HG02678 (cell line): ENCODE measurements around the gene PARVA.

Experiments
- ATAC-seq: cut with Tn5 transposase; IDR thresholded peaks from one replicate; pipeline ENCODE4 v1.9.1; 2021; ENCODE audit warnings: mild to moderate bottlenecking, moderate library complexity; ENCODE audit not compliant: unreplicated experiment

The PARVA gene

DNA sequence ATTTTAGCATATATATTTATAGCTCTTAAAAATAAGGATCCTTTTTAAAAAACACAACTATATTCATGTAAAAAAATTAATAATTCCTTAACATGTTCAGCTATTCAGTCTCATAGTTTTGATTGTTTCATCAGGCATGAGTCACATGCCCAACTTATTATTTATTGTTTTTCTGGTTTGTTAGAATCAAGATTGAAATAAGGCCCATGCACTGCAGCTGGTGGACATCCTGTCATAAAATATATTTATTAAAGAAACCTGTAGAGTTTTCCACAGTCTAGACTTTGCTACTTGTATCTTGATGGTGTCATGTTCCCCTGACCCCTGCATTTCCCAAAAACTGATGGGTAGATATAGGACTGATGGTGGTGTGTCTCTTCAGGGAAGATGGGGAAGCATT is 77.4 kb downstream of the PARVA start:
- ATAC-seq, result no peak

DNA sequence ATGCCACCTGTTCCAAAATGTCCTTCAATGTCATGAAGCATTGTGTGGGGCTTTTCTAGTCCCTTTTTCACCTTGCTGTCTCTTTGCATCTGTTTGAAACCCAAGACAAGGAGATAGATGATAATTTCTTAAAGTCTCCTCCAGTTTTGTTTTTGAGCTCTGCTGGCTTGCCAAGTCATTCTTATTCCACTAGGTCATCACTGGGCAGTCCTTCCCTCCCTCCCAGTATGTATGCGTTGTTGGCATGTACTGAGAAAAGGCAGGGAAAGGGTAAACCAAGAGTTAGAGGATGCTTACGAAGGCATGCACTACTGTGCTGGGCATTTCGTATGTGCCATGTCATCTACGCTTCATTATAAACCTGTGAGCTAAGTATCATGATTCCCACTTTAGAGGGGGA is 78.6 kb downstream of the PARVA start:
- no peak for ATAC-seq

DNA sequence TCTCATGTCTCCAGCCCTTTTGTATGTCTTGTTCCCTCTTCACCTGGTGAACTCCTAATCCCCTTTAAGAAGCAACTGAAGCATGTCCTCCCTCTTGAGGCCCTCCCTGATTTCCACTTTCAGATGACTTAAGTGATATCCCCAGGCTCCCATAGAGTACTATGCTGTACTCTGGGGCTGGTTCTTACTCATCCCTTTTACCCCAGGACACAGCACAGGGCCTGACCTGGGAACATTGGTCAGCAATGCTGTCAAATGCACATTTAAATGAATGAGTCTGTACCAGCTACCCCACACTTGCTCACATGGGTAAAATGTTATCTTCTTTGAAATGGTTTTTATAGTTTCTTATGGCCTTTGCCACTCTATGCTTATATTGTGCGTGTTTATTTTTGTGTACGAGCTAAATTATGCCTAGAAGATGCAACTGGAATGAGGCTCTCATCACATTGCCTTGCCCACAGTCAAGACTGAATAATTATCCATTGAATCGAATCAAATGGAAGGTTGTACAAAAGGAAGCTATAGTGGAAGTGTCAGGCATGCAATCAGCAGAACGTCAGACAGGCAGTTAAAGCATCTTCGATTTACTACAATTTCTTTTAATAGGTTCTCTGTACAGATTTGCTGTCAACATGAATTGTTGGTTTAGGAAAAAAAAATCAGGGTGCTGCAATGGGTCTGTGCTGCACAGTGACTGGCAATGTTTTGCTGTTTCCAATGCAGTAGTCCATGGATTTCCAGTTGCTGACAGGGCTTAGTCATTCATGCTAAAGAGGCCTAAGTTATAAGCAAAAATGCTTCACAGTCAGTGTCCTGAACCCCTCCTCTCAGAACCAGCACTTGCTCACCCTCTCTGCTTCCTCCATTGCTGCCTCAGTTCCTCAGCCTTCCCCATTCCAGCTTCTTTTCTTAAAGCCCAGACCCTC is 79.5 kb downstream of the PARVA start:
- no peak for ATAC-seq

DNA sequence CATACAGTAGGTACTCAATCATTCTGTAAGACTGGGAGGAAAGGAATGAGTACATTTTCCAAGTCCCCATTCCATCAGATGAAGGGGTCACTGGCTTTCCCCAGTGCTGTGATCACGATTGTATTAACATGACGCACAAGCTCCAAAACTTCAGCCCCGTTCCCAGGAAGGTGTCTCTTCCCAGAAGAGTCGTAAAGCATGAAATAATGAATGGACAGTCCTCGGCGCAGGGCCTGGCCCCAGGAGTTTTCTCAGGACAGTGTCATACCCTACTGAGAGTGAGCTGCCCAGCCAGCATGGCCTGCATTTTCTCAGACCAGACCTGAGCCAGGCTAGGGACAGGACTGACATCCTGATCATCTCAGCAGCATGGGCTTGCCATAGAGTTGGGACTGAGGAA is 80.7 kb downstream of the PARVA start:
- no peak for ATAC-seq

DNA sequence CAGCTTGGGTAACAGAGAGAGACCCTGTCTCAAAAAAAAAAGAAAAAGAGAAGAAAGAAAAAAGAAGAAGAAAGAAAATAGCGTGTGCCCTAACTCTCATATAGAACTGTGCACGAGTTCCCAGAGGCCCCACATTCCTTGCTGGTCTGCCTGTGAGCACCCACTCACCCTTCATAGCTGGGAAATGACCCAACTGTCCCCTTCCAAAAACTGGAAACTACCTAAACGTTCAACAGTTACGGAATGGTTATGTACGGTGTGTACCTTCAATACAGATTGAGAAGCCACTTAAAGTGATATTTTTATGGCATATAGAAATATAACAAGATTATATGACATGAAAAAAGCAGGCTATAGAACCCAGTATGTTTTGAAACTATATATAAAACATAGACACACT is 82.0 kb downstream of the PARVA start:
- no peak for ATAC-seq

DNA sequence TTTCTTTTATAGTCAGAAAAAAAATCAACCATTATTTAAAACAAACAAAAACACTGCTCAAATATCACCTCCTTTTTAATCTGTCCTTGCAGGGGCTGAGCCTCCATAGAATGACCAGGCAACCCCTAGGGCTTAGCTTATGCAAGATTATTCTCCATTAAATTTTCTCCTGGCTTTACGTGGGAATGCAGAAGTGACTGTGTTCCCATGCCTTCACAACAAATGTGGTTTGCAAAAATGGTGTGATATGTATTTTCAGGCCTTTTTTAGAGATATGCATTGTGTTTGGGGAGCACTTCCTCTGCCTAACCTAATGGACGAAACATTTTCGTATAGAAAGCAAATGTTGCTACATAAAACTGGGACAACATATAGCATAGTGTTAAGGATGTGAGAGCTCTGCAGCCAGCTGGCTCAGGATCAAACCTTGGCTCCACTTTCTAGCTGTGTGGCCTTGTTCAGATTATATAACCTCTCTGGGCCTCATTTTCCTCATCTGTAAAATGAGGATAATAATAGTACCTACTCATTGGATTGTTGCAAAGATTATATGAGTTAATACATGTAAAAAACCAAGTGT is 82.6 kb downstream of the PARVA start:
- no peak for ATAC-seq

DNA sequence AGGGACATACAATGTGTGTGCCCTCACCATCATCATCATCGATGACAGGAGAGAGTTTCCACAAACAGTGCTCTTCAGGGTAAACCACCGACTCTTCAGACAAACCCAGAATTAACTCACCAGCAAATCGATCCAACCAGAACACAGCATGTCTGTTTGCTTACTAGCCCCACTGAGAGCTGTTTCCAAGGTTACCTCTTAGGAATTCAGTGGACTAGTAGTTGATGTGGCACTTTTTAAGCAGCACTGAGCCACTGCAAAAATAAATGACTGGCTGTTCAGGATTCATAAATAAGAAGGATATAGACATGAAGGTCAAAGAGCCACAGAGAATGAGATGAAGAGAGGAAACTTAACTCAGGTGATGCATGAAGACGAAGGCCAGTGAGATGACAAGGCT is 83.1 kb downstream of the PARVA start:
- ATAC-seq, result no peak

DNA sequence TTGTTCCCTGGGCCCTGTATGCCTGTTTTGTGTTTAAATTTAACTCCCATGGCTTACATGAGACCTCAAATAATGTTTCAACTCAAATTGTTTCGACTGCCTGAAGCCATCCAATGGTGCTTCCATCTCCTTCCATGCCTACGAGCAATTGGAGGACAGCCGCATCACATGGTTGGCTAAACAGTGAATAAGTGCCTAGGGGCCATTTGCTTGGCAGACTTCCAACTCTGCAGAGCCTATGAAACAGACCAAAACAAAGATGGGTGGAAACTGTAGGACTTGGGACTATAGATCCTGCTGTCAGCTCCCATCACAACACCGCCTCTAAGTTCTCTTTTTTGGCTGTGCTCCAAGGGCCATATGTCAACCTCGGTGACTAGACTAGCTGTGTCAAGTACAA is 84.1 kb downstream of the PARVA start:
- no peak for ATAC-seq

DNA sequence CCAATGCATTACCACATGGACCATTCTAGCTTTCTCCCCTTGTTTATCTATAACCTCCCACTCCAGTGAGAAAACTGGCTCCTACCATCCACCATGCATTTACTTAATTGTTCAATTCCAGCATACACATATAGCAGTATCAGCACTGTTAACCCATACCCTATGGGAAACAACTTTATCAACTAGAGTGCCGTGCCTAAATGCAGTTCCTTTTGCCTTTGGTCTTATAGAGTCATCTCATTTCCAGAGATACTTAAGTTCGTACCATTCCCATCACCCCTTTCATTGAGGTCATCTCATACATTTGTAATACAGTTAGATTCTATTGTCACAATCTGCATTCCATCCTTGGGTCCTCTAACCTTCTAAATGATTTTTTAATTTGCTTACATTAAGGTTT is 86.9 kb downstream of the PARVA start:
- ATAC-seq, result no peak

DNA sequence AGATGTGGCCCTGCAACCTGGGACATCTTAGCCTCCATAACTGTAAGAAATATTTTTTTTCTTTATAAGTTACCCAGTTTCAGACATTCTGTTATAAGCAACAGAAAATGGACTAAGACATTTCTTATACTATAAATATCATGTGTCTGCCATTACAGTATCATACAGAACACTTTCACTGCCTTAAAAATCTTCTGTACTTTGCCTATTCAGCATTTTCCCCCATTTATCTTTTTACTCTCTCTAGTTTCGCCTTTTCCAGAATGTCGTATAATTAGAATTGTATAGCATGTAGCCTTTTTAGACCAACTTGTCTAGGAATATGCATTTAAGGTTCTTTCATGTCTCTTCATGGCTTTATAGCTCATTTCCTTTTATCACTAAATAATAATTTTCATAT is 88.0 kb downstream of the PARVA start:
- ATAC-seq, result no peak

DNA sequence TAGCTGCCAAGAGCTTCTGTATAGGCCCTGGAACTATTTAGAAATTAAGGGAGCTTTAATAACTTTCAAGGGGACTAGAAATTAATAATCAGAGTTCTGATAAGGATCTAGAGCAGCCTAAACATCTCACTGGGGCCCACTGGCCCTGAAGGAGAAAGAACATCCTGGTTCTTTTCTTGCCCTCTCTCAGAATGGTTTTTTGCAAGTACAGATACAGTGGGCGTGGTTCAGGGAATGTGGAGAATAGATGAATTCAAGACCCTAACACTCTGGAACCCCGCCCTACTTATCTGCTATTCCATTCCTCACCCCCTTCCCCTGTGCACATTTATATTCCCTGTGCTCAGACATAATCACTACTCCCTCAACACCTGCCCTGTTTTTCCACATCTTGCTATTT is 90.2 kb downstream of the PARVA start:
- ATAC-seq, result no peak

DNA sequence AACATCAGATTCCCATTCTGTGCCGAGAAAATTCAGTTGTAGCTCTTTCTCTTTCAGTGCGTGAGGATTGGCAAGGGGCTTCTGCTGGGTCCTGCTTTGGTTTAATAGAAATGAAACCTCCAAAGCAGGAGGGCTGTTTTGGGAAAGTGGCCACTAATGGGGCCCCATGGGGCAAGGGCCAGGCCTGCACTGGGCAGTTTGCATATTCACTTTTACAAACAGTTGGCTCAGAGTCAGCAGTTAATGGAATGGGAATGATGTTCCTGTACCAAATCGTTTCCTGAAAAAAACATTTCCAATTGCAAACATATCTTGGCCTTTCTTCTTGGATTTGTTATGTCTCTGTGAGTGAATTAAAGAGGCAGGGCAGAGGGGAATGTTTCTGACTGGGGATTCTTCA is 92.1 kb downstream of the PARVA start:
- ATAC-seq, result no peak

DNA sequence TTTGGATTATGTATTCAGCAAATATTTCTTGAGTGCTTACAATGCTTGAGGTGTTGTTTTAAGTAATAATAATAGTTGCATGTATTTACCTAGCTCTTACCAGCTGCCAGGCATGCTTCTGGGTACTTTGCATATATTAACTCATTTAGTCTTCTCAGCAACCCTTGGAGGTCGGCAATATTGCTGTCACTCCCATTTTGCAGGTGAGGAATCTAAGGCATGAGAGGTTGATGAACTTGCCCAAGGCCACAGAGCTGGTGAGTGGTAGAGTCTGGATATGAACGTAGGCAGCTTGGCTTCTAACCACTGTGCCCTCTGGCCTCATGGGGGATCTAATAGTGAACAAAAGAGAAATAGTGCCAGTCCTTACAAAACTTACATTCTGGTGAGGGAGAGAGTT is 92.9 kb downstream of the PARVA start:
- no peak for ATAC-seq

DNA sequence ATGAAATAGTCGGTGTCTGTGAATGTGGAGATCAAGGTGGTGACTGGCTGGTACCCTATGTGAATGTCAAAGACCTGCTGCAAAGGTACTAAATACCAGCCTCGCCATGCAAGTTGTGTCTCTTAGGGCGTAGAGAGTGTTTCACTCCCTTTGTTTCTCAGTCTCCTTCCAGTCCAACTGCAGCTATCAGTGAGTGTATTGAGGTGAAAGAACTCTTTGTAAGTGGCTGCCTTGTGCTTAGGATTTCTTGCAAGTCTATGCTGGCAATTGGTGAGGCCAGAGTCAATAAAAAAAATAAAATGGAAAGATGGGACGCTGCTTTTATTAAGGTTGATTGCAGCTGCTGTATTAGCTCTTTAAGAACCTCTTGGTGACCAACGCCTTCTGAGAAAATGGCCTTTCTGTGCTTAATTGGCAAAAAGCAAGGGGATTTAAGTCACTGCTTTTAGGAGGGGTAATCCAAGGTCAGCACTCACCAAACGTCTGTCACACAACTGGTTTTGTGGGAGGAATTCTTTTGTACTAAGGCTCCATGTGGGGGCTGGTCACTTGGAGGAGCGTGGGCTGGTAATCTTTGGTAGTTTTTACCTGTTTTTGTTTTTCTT is 95.1 kb downstream of the PARVA start:
- ATAC-seq, result no peak

DNA sequence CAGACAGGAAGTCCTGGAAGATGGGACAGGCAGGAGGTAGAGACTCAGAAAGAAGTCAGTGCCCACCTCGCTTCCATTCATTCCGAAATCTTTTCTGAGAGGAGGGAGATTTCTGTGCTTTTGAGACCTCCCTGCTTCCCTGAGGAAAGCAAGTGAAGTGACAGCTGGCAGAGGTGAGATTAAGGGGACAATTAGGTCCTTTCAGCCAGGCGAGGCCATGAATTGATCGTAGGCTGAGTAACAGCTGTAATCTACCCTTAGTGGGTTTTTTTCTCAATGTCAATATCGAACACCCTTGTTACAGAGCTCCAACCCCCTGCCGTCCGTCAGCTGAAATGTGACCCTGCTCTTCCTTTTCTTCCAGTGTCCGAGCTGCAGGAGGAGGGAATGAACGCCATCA is 96.0 kb downstream of the PARVA start:
- no peak for ATAC-seq

DNA sequence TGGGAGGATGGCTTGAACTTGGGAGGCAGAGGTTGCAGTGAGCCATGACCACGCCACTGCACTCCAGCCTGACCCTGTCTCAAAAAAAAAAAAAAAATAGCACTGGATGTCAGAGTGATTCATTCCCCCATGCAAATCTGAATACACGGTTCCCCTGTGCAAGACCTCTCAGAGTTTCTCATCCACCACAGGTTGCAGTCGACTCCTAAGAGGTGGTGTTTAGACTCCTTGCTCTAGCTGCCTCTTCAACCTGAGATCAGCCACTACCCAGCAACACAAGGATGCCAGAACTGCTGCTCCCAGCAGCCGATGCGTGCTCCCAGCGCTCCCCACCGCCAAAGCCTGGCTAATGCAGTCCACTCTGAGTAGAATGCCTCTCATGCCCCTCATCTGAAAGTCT is 97.5 kb downstream of the PARVA start:
- ATAC-seq, result no peak

DNA sequence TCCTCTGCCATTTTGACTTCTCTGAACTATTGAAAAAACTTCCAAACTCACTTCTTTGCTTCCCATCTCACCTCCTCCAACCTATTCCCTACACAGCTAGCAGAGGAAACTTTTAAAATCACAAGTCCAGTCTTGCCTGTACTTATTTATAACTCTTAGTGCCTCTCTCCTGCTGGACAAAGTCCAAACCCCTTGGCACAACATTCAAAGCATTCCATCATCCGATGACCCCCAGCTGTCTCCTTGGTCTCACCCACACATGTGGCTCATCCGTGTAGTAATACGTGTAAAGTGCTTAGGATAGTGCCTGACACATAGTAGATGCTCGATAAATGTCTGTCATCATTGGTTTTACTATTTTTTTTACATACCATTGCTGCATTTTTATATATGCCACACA is 101.4 kb downstream of the PARVA start:
- ATAC-seq, result no peak

DNA sequence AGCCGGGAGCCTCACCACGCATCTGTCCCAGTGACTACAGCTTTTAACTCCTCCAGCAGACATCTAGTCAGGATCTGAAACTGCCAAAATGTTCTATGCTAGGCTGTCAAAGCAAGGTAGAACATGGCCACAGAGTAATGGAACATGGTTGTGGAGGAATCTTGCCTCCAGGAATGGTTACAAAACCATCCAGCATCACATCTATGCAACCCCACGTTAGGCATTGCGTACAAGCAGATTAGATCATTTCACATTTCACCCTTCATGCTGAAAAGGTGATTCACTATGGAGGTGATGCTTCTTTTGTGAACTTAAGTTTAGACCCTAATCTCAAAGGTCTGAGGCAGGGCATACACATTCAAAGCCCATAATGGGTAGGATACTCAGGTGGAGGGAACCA is 103.0 kb downstream of the PARVA start:
- ATAC-seq, result no peak

DNA sequence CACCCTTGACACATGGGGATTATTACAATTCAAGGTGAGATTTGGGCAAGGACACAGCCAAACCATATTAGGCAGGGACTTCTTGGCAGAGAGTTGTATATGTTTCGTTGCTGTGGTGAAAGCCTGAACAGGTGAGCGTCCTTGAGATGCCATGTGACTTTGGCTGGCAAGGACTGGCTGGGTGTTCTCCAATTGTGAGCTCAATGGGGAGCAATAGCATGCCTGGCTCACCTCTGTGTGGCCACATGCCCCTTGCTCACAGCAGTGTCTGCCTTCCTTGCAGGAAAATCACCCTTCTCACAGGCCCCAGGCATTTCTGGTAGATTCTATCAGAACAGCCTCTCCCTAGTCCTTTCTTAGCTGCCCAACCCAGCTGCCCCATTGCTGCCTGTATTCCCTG is 105.5 kb downstream of the PARVA start:
- no peak for ATAC-seq

DNA sequence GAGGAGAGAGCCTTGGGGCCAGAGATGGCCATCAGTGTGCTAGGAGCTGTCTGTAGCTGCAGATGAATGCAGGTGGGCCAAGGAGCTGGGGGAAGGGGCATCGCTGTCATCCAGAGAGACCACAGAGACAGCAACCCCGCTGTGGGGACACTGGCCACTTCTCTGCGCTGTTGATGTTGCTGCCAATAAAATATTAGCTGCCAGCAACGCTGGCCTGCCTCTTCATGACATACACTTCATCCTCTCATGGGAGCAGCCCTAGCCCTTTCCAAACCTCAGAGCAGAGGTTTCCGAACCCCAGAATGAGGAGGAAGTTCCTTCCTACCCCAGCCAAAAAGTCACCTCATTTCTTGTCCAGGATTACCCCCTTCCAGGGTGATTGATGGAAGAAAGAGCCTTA is 106.2 kb downstream of the PARVA start:
- ATAC-seq, result no peak

DNA sequence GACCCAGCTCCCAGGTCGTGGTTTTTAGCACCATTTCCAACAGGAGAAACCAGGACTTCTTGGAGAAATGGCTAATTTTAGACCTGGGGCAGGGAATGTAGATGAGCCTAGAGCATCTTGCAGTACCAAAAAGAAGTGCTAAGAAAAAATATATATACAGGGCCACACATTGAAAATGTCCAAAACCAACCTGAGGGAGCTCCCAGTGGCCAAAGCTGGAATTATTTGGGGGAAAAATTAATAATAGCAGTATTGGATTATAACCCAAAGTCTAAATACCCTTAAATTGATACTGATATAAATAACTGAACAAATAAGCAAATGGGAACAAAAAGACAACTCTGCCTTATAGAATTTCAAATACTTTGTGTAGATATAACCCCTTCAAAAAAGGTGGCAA is 108.0 kb downstream of the PARVA start:
- no peak for ATAC-seq

DNA sequence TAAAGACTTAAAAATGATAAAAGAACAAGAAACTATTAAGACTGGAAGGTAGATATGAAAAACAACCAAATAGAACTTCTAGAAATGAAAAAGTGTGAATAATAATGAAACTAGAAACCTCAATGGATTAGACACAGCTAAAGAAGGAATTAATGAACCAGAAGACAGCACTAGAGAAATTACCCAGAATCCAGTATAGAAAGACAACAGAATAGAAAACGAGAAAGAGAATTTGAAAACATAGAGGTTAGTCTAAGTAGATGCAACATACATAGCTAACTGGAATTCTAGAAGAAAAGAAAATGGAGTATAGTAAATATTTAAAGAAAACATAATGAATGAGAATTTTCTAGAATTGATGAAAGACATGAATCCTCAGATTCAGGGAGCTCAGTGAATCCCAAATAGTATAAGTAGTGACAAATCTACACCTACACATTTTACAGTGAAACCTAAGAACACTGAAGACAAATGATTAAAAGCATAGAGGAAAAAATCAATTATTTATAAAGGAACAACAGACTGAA is 111.9 kb downstream of the PARVA start:
- no peak for ATAC-seq
